Fibroblast of skin of abdomen (primary cell): Measurements from ENCODE around the gene PTGES. TPM values are rescaled to one million over a fixed set of nuclear protein-coding genes. Genes with fewer than 3 reads are reported as not detected.
"Not testable (repeated sequence)": the region's sequence is repeated elsewhere in the genome, so short reads cannot be mapped to it uniquely, and the experiment has no call there.

Source experiments
- DNase-seq: peaks from one replicate; pipeline ENCODE4 v3.0.0-alpha.2; 2013
- polyA plus RNA-seq, 2 experiments: library from polyadenylated mRNA; unstranded; fragments of 120-200 nt; gene quantifications; one replicate each; pipeline ENCODE4 v1.2.1, GENCODE V29; 2013; ENCODE audit not compliant: insufficient read length in 2 of 2

The PTGES gene
- 17.8 TPM for polyA plus RNA-seq (2013, experiment 1 of 2; ENCODE audit: insufficient read length)
- 16.5 TPM for polyA plus RNA-seq (2013, experiment 2 of 2; ENCODE audit: insufficient read length)

GRCh38 chr9:129752900-129753729, at the start of gene PTGES:
TSS of gene PTGES (minus strand) at chr9:129753042. CDS start at chr9:129753012, 30 bp downstream.
- peak; percentile 81 for DNase-seq

GRCh38 chr9:129801504-129801903, 48.7 kb upstream of the PTGES start:
- DNase-seq, result no peak

- DNase-seq, result no peak
These were observed 46.1 kb upstream of the PTGES start for GRCh38 chr9:129798973-129799372.

- not testable (repeated sequence) for DNase-seq
These were observed 43.2 kb upstream of the PTGES start for GRCh38 chr9:129796029-129796428.

GRCh38 chr9:129794549-129794948, 41.7 kb upstream of the PTGES start:
- no peak for DNase-seq

- DNase-seq, result no peak
These were observed 33.6 kb upstream of the PTGES start for GRCh38 chr9:129786481-129786880.

- no peak for DNase-seq
These were observed 33.0 kb upstream of the PTGES start for GRCh38 chr9:129785866-129786265.

- not testable (repeated sequence) for DNase-seq
These were observed 32.1 kb upstream of the PTGES start for GRCh38 chr9:129784970-129785369.

- DNase-seq, result peak; percentile 66
These were observed 30.9 kb upstream of the PTGES start for GRCh38 chr9:129783516-129784361.

GRCh38 chr9:129781981-129782380, 29.1 kb upstream of the PTGES start:
- DNase-seq, result peak; percentile 31

GRCh38 chr9:129781131-129781530, 28.3 kb upstream of the PTGES start:
- DNase-seq, result no peak

GRCh38 chr9:129779560-129780190, 26.8 kb upstream of the PTGES start:
- DNase-seq, result no peak

- no peak for DNase-seq
These were observed 25.6 kb upstream of the PTGES start for GRCh38 chr9:129778469-129778868.

- DNase-seq, result no peak
These were observed 24.9 kb upstream of the PTGES start for GRCh38 chr9:129777769-129778130.

GRCh38 chr9:129776938-129777768, 24.3 kb upstream of the PTGES start:
- peak; percentile 100 for DNase-seq

- DNase-seq, result peak; percentile 48
These were observed 23.7 kb upstream of the PTGES start for GRCh38 chr9:129776566-129776937.

GRCh38 chr9:129776096-129776495, 23.3 kb upstream of the PTGES start:
- not testable (repeated sequence) for DNase-seq

GRCh38 chr9:129775448-129775798, 22.6 kb upstream of the PTGES start:
- DNase-seq, result no peak

GRCh38 chr9:129774791-129775447, 22.1 kb upstream of the PTGES start:
- no peak for DNase-seq

GRCh38 chr9:129773262-129774048, 20.6 kb upstream of the PTGES start:
- no peak for DNase-seq

GRCh38 chr9:129770741-129771140, 17.9 kb upstream of the PTGES start:
- no peak for DNase-seq
